Left lung (tissue), 10 donors: ENCODE data around the gene EZH1. TPM values are rescaled to one million over a fixed set of nuclear protein-coding genes. Genes with fewer than 3 reads are reported as not detected.

ENCODE experiments used
- ATAC-seq: fragments of 200-7000 bp; cut with Tn5 transposase; one replicate; pipeline ENCODE4 v1.9.1; 2020; ENCODE audit warnings: moderate library complexity
- DNase-seq, 4 donors: peaks; one replicate each; pipeline ENCODE4 v3.0.0-alpha.2; 2013 to 2020
- H3K27ac ChIP-seq, 2 donors: fragments of 200-600 bp; sonication (generic) in 1 of 2; one replicate each; pipeline versions ENCODE4 v1.5.0 to v1.8.0; 2020 to 2021
- H3K27me3 ChIP-seq, 2 donors: fragments of 200-600 bp; sonication (generic) in 1 of 2; one replicate each; pipeline versions ENCODE4 v1.5.0 to v1.8.0; 2020 to 2021
- H3K36me3 ChIP-seq, 2 donors: fragments of 200-600 bp; sonication (generic) in 1 of 2; one replicate each; pipeline versions ENCODE4 v1.5.0 to v1.8.0; 2020 to 2021
- H3K4me1 ChIP-seq, 2 donors: fragments of 200-600 bp; one replicate each; pipeline ENCODE4 v1.8.0; 2021
- H3K4me3 ChIP-seq, 2 donors: fragments of 200-600 bp; sonication (generic) in 1 of 2; one replicate each; pipeline versions ENCODE4 v1.5.0 to v1.8.0; 2020 to 2021; ENCODE audit warnings: mild to moderate bottlenecking in 1 of 2
- H3K9me3 ChIP-seq, 2 donors: fragments of 200-600 bp; sonication (generic) in 1 of 2; one replicate each; pipeline versions ENCODE4 v1.5.0 to v1.8.0; 2020 to 2021
- CTCF ChIP-seq, 2 donors: fragments of 200-600 bp; sonication (generic) in 1 of 2; IDR thresholded peaks; one replicate each; pipeline versions ENCODE4 v1.5.0 to v1.8.0; 2021; ENCODE audit warnings: antibody characterized with exemption in 2 of 2
- intact Hi-C, 2 donors: fragments of 100-400 bp; cut with DNase I; formaldehyde crosslinking; loops; one replicate each; pipeline versions ENCODE4 v1.11.2 to v1.14.2; 2022
- polyA plus RNA-seq, 6 donors: library from polyadenylated mRNA; unstranded; fragments of 120-200 nt; gene quantifications; one replicate each; pipeline ENCODE4 v1.2.1, GENCODE V29; 2013; ENCODE audit not compliant: insufficient read length in 6 of 6
- total RNA-seq, 2 donors: library from RNA; stranded (reverse); fragmentation: NEBNext Ultra II Directional; extraction: Animal tissue kit (Norgen Biotek cat#: 25700); gene quantifications; one replicate each; pipeline ENCODE4 v1.2.1, GENCODE V29; 2021
- donor health status: DM: no; HTN: yes; CAD: no.
- donor health status: DM: no; HTN: no; CAD: no.

EZH1 gene
- total and polyA plus RNA-seq, 8 donors = 31.5 to 45.9 (median 36.8) TPM

GRCh38 chr17:42784811-42785592 lies 40.2 kb upstream of the EZH1 start:
- H3K4me1 ChIP-seq = peaks cover 6 to 27% of the 10 kb centered on the region in 2 donors
- H3K36me3 ChIP-seq = no peaks in the 10 kb centered on the region
- H3K27ac ChIP-seq = no peak overlapping the region
- TF ChIP-seq CTCF (IDR thresholded peaks at IDR 0.05) = no peak
- DNase-seq = peak in 1 of 4 donors; percentile 76
- no peak for ATAC-seq
- intact Hi-C loops = no loop called here
- peaks cover 63 to 85% of the 10 kb centered on the region in 2 donors for H3K27me3 ChIP-seq
- H3K4me3 ChIP-seq = no peak overlapping the region
- no peaks in the 10 kb centered on the region for H3K9me3 ChIP-seq

GRCh38 chr17:42784409-42784808 lies 39.6 kb upstream of the EZH1 start:
- no peak for ATAC-seq
- peaks cover 6 to 27% of the 10 kb centered on the region in 2 donors for H3K4me1 ChIP-seq
- H3K36me3 ChIP-seq = peaks cover 0 to 6% of the 10 kb centered on the region in 2 donors
- H3K27ac ChIP-seq = no peak overlapping the region
- intact Hi-C loops = no loop called here
- no peak for TF ChIP-seq CTCF (IDR thresholded peaks at IDR 0.05)
- H3K27me3 ChIP-seq = peaks cover 63 to 89% of the 10 kb centered on the region in 2 donors
- DNase-seq = peak in 1 of 4 donors; percentile 80
- no peaks in the 10 kb centered on the region for H3K9me3 ChIP-seq
- no peak overlapping the region for H3K4me3 ChIP-seq

GRCh38 chr17:42783791-42784138 lies 38.9 kb upstream of the EZH1 start:
- TF ChIP-seq CTCF (IDR thresholded peaks at IDR 0.05) = no peak
- intact Hi-C loops = no loop called here
- Histone ChIP-seq H3K4me3 (no peak overlapping the region), H3K27ac (no peak overlapping the region), H3K9me3 (no peaks in the 10 kb centered on the region), H3K36me3 (peaks cover 0 to 12% of the 10 kb centered on the region in 2 donors), H3K27me3 (peaks cover 63 to 89% of the 10 kb centered on the region in 2 donors), H3K4me1 (peaks cover 6 to 27% of the 10 kb centered on the region in 2 donors)
- no peak for ATAC-seq
- no peak for DNase-seq

GRCh38 chr17:42783062-42783790 lies 38.4 kb upstream of the EZH1 start:
- no peak overlapping the region for H3K4me3 ChIP-seq

More at GRCh38 chr17:42783062-42783790, 38.4 kb upstream of the EZH1 start:
- H3K27ac ChIP-seq = no peak overlapping the region
- TF ChIP-seq CTCF (IDR thresholded peaks at IDR 0.05) = no peak
- DNase-seq (no peak), ATAC-seq (no peak)
- peaks cover 6 to 27% of the 10 kb centered on the region in 2 donors for H3K4me1 ChIP-seq
- peaks cover 0 to 17% of the 10 kb centered on the region in 2 donors for H3K36me3 ChIP-seq
- no peaks in the 10 kb centered on the region for H3K9me3 ChIP-seq
- intact Hi-C loops = no loop called here
- peaks cover 63 to 86% of the 10 kb centered on the region in 2 donors for H3K27me3 ChIP-seq
